HepG2 (cell line): Measurements from ENCODE around the gene PODXL2. TPM values are rescaled to one million over a fixed set of nuclear protein-coding genes. Genes with fewer than 3 reads are reported as not detected.

ENCODE experiments used
- ATAC-seq: fragments of 200-7000 bp; cut with Tn5 transposase; 3 replicates; pipeline ENCODE4 v1.9.1; 2020; ENCODE audit warnings: mild to moderate bottlenecking, moderate library complexity
- BruUV-seq: library from RNA; stranded (reverse); fragments of 400-500 nt; replicated peaks from 2 replicates; lab custom pipeline; 2021; lab: Mats Ljungman, UMichigan
- CTCF ChIA-PET: fragments of 300-600 bp; formaldehyde crosslinking; extraction: SDS; loops from one replicate; lab custom pipeline; 2021; ENCODE audit warnings: low total read pairs, inconsistent platforms, low intra/inter-chr PET ratio; lab: Yijun Ruan, JAX
- POLR2A ChIA-PET: fragments of 350-600 bp; sonication (Branson Sonifier 250); formaldehyde crosslinking; loops from one replicate; lab custom pipeline; 2020; ENCODE audit warnings: antibody characterized with exemption, inconsistent platforms; lab: Yijun Ruan, JAX
- DNase-seq: peaks from one replicate; pipeline ENCODE4 v3.0.0-alpha.2; 2015; ENCODE audit warnings: low spot score
- FAIRE-seq: peaks from 3 replicates; lab custom pipeline; 2011; peaks lifted over from hg19 to GRCh38; lab: Jason Lieb, UNC
- H2AFZ ChIP-seq: one replicate; pipeline ENCODE4 v1.6.1; 2011; ENCODE audit warnings: low read length, inconsistent platforms
- H3K27ac ChIP-seq: fragments of 300-600 bp; 3 replicates; pipeline ENCODE4 v1.8.0; 2011; ENCODE audit warnings: mixed run types, mild to moderate bottlenecking, mixed read lengths, low read length, inconsistent platforms; ENCODE audit not compliant: insufficient read depth; ENCODE audit errors: extremely low read length
- H3K27me3 ChIP-seq, 2 experiments: fragments of 200-600 bp in 1 of 2; 2 replicates in 1 of 2; 3 replicates in 1 of 2; pipeline versions ENCODE4 v1.6.0 to v1.8.0; 2011; ENCODE audit warnings: low read length in 2 of 2, mild to moderate bottlenecking in 2 of 2, moderate library complexity in 2 of 2, inconsistent platforms in 1 of 2; ENCODE audit not compliant: insufficient read depth in 2 of 2, control insufficient read depth in 1 of 2
- H3K36me3 ChIP-seq, 2 experiments: fragments of 200-600 bp in 1 of 2; replicated peaks in 1 of 2; 2 replicates in 1 of 2; 3 replicates in 1 of 2; pipeline versions ENCODE4 v1.5.1 to v1.8.0; 2011; ENCODE audit warnings: low read length in 2 of 2, inconsistent platforms in 1 of 2; ENCODE audit not compliant: insufficient read depth in 2 of 2, control insufficient read depth in 1 of 2
- H3K4me1 ChIP-seq: 2 replicates; pipeline ENCODE4 v1.5.1; 2012; ENCODE audit warnings: low read length, inconsistent platforms; ENCODE audit not compliant: insufficient read depth
- H3K4me2 ChIP-seq: 2 replicates; pipeline ENCODE4 v1.6.0; 2011; ENCODE audit warnings: low read depth, low read length, inconsistent platforms
- H3K4me3 ChIP-seq, 3 experiments: fragments of 200-600 bp in 1 of 3; sonication (generic), shearing (Covaris generic) in 1 of 3; replicated peaks in 1 of 3; 2 replicates each; pipeline ENCODE4 v1.5.1; 2011 to 2016; ENCODE audit warnings: low read length in 3 of 3, inconsistent platforms in 2 of 3, low read depth in 2 of 3, mild to moderate bottlenecking in 2 of 3, control low read depth in 1 of 3, mixed read lengths in 1 of 3; ENCODE audit not compliant: insufficient read depth in 1 of 3
- H3K79me2 ChIP-seq: one replicate; pipeline ENCODE4 v1.6.1; 2011; ENCODE audit warnings: low read length, inconsistent platforms; ENCODE audit not compliant: insufficient read depth
- H3K9ac ChIP-seq: 2 replicates; pipeline ENCODE4 v1.6.0; 2011; ENCODE audit warnings: mild to moderate bottlenecking, low read depth, low read length, inconsistent platforms; ENCODE audit not compliant: insufficient read depth
- H3K9me3 ChIP-seq: 2 replicates; pipeline ENCODE4 v1.5.1; 2012; ENCODE audit warnings: mild to moderate bottlenecking, low read length
- H4K20me1 ChIP-seq: 2 replicates; pipeline ENCODE4 v1.6.0; 2011; ENCODE audit warnings: inconsistent platforms, mild to moderate bottlenecking, low read length, moderate library complexity; ENCODE audit not compliant: insufficient read depth
- ARNTL ChIP-seq: sonication (generic); formaldehyde crosslinking; IDR thresholded peaks from 2 replicates; pipeline ENCODE4 v1.4.0; 2020; ENCODE audit warnings: mild to moderate bottlenecking, missing genetic modification reagents
- CC2D1A ChIP-seq: sonication (generic); formaldehyde crosslinking; IDR thresholded peaks from 2 replicates; pipeline ENCODE4 v1.8.1; 2023; ENCODE audit warnings: mild to moderate bottlenecking, missing genetic modification reagents
- MEIS1 ChIP-seq: sonication (generic); formaldehyde crosslinking; IDR thresholded peaks from 2 replicates; pipeline ENCODE4 v1.9.0; 2021; ENCODE audit warnings: mild to moderate bottlenecking, missing genetic modification reagents, moderate library complexity, borderline replicate concordance
- PRMT3 ChIP-seq: sonication (generic); formaldehyde crosslinking; IDR thresholded peaks from 2 replicates; pipeline ENCODE4 v1.8.1; 2022; ENCODE audit warnings: low read depth, mild to moderate bottlenecking, moderate library complexity, missing genetic modification reagents, borderline replicate concordance
- TAF1 ChIP-seq: sonication (generic); formaldehyde crosslinking; IDR thresholded peaks from 2 replicates; pipeline ENCODE4 v1.4.0; 2020; ENCODE audit warnings: missing genetic modification reagents
- THYN1 ChIP-seq: sonication (generic); formaldehyde crosslinking; IDR thresholded peaks from 2 replicates; pipeline ENCODE4 v1.8.1; 2023; ENCODE audit warnings: low read depth, mild to moderate bottlenecking, moderate library complexity, missing genetic modification reagents, borderline replicate concordance
- ZNF10 ChIP-seq: sonication (generic); formaldehyde crosslinking; IDR thresholded peaks from 2 replicates; pipeline ENCODE4 v1.4.0; 2020; ENCODE audit warnings: mild to moderate bottlenecking, low read depth, missing genetic modification reagents, borderline replicate concordance
- ZNF234 ChIP-seq: sonication (generic); formaldehyde crosslinking; conservative IDR thresholded peaks from 2 replicates; pipeline ENCODE4 v1.5.1; 2020; ENCODE audit warnings: mild to moderate bottlenecking, missing genetic modification reagents
- ZNF430 ChIP-seq: sonication (generic); formaldehyde crosslinking; IDR thresholded peaks from 2 replicates; pipeline ENCODE4 v1.9.0; 2021; ENCODE audit warnings: mild to moderate bottlenecking, missing genetic modification reagents
- ZNF790 ChIP-seq: sonication (generic); formaldehyde crosslinking; IDR thresholded peaks from 2 replicates; pipeline ENCODE4 v1.8.0; 2022; ENCODE audit warnings: missing genetic modification reagents, mild to moderate bottlenecking, borderline replicate concordance
- WGBS: methylation state at CpG from one replicate; pipeline ENCODE4 v1.1.6; 2017; ENCODE audit warnings: low lambda C conversion rate; 5-methylcytosine and 5-hydroxymethylcytosine counted together
- in situ Hi-C: cut with HindIII; loops from 2 replicates; pipeline ENCODE4 v1.10.0; 2017; ENCODE audit warnings: low pct_unique_long_range_greater_than_20kb; ENCODE audit not compliant: extremely low pct_ligation_motif_present
- intact Hi-C: fragments of 100-400 bp; cut with micrococcal nuclease; formaldehyde crosslinking; loops from one replicate; pipeline ENCODE4 v1.10.0; 2022; ENCODE audit not compliant: unreplicated experiment
- polyA plus RNA-seq, 8 experiments: library from polyadenylated mRNA; depleted of rRNA in 3 of 8; stranded (reverse) in 7 of 8; unstranded in 1 of 8; fragments of >200 nt; fragmentation: Illumina TruSeq in 4 of 8; extraction: Trizol in 4 of 8; gene quantifications; 2 replicates each; pipeline versions ENCODE4 v1.2.1 to v1.2.3, GENCODE V29; 2011 to 2016; ENCODE audit warnings: low read depth in 4 of 8, missing spikeins in 1 of 8, mixed read lengths in 1 of 8; ENCODE audit not compliant: insufficient read depth in 1 of 8
- total RNA-seq, 5 experiments: library from RNA; depleted of rRNA; stranded (reverse); fragments of >200 nt; fragmentation: Illumina TruSeq; extraction: Trizol; gene quantifications; 2 replicates each; pipeline ENCODE4 v1.2.3, GENCODE V29; 2016; ENCODE audit warnings: low read depth in 1 of 5

PODXL2 gene
- total and polyA plus RNA-seq, 2 of the 13 experiments (the other 11 are each of a cell fraction or from before 2014, with no cell fraction given): 20.4 to 25.1 TPM

DNA sequence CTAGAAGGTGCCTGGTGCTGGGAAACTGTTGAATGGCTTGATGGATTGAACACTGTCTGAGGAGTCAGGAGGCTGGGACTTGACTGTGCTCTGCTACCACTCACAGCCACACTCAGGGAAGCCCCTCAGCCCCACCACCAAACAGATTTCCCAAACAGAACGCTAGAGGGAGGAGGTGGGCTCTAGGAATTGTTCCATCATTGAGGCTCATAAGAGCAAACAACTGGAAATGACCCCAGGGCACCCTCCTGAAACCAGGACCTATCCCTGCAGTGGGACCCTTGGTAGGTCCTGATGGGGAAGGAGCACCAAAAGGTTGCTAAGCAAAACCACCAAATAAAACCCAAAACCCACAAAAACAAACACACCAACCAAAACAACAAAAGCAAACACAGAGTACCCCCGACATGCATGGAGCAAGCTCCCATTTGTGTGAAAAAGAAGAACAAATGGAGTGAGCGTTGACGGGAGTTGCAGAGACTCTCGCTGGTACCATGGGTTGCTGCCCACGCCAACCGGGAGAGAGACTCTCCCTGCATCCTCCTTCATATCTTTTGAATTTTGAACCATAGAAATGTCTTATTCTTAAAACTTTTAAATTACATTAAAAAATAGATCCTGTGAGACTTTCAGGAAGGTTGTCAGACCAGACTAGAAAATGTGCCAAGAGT is 89.4 kb downstream of the PODXL2 start:
- ATAC-seq (no peak), FAIRE-seq (no peak), DNase-seq (no peak)
- no peaks in the 10 kb centered on the region for H3K4me1 ChIP-seq
- H2AFZ ChIP-seq: no peak overlapping the region
- TF ChIP-seq ZNF10: no peak
- no peak for TF ChIP-seq MEIS1 (CRISPR knock-in tag)
- no peak for TF ChIP-seq PRMT3 (CRISPR knock-in tag)
- no peaks in the 10 kb centered on the region for H3K9me3 ChIP-seq
- no peaks in the 10 kb centered on the region for H3K79me2 ChIP-seq
- H3K4me3 ChIP-seq: no peak overlapping the region
- no TSS peak for BruUV-seq
- H4K20me1 ChIP-seq: no peaks in the 10 kb centered on the region
- WGBS: 54% methylated on average over 7 of the region's 7 CpGs
- in situ Hi-C loops: no loop called here
- POLR2A ChIA-PET: no interaction called here
- H3K36me3 ChIP-seq: no peaks in the 10 kb centered on the region
- H3K4me2 ChIP-seq: no peak overlapping the region
- peaks cover 4 to 54% of the 10 kb centered on the region in 2 experiments for H3K27me3 ChIP-seq
- no peak overlapping the region for H3K9ac ChIP-seq
- CTCF ChIA-PET: no interaction called here
- H3K27ac ChIP-seq: no peak overlapping the region
- intact Hi-C loops: no loop called here

DNA sequence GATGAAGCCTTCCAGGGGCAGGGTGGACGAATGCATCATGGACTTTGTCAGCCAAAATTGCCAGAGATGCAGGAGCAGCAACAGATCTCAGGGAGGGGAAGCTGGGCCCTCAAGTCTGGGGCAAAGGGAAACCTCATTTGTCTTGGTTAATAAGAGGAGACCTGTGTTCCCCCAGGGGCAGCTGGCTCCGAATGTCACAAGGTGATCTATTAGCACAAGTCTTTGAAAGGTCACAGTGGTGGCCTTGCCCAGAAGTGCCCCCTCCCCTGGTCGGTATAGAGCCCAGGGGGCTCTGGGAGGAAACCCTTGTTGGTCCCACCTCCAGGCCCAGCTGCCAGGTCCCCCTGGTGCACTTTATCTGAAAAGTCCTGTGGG is 89.9 kb downstream of the PODXL2 start:
- CTCF ChIA-PET: no interaction called here
- H2AFZ ChIP-seq: no peak overlapping the region
- TF ChIP-seq ZNF430 (no peak), THYN1 (CRISPR knock-in tag) (no peak), TAF1 (CRISPR knock-in tag) (no peak), CC2D1A (no peak), ARNTL (CRISPR knock-in tag) (no peak), ZNF790 (CRISPR knock-in tag) (no peak), ZNF234 (CRISPR knock-in tag) (no peak)
- no peak overlapping the region for H3K9ac ChIP-seq
- in situ Hi-C loops: no loop called here
- no peak overlapping the region for H3K4me2 ChIP-seq
- H3K27me3 ChIP-seq: peaks cover 4 to 53% of the 10 kb centered on the region in 2 experiments
- no peaks in the 10 kb centered on the region for H3K4me1 ChIP-seq
- 0% methylated on average over 1 of the region's 3 CpGs for WGBS
- no peak overlapping the region for H3K4me3 ChIP-seq
- POLR2A ChIA-PET: no interaction called here
- intact Hi-C loops: no loop called here
- FAIRE-seq (no peak), DNase-seq (no peak), ATAC-seq (no peak)
- H3K79me2 ChIP-seq: no peaks in the 10 kb centered on the region
- no peak overlapping the region for H3K27ac ChIP-seq
- no peaks in the 10 kb centered on the region for H4K20me1 ChIP-seq
- no peaks in the 10 kb centered on the region for H3K9me3 ChIP-seq
- no TSS peak for BruUV-seq
- no peaks in the 10 kb centered on the region for H3K36me3 ChIP-seq
